Measurements from ENCODE around the gene MNAT1. TPM values are rescaled to one million over a fixed set of nuclear protein-coding genes. Genes with fewer than 3 reads are reported as not detected.

MNAT1 gene
- total and polyA plus RNA-seq, 2 experiments from 2014 or later, result 51.6 to 85.0 TPM

GRCh38 chr14:60721326-60722106 lies 13.0 kb upstream of the MNAT1 start (continued):
- TF ChIP-seq NANOG (IDR thresholded peaks at IDR 0.05; ENCODE audit: borderline replicate concordance), result no peak
- TF ChIP-seq ZNF462 (CRISPR knock-in tag; IDR thresholded peaks at IDR 0.05), result no peak
- no peak for TF ChIP-seq EZH2phosphoT487 (IDR thresholded peaks at IDR 0.05; ENCODE audit: unreplicated experiment)

GRCh38 chr14:60722107-60722356 lies 12.5 kb upstream of the MNAT1 start:
- Histone ChIP-seq H3K4me3 (peak overlapping the region; percentile 97), H3K4me2 (peak overlapping the region; percentile 99), H2AFZ (no peak overlapping the region), H3F3A (replicated peaks; ENCODE audit: low read depth) (peaks cover 3% of the 10 kb centered on the region; the same call in 1 of the 2 replicates), H3K4me1 (ENCODE audit: insufficient read depth) (peaks cover 25% of the 10 kb centered on the region), H3K36me3 (ENCODE audit: insufficient read depth) (peaks cover 30% of the 10 kb centered on the region), H3K27ac (ENCODE audit: low read depth) (peak overlapping the region; percentile 93), H3K27me3 (ENCODE audit: insufficient read depth) (peaks cover 6% of the 10 kb centered on the region), H3K79me2 (replicated peaks; ENCODE audit: insufficient read depth) (peaks cover 63% of the 10 kb centered on the region), H4K20me1 (replicated peaks; ENCODE audit: insufficient read depth) (peaks cover 31% of the 10 kb centered on the region), H3K9me2 (ENCODE audit: insufficient read depth) (no peaks in the 10 kb centered on the region)
- peaks cover 29% of the 10 kb centered on the region for H3K4me1 Mint-ChIP-seq
- H3K9me3 Mint-ChIP-seq, result 0 out of 3 replicates have a peak, but pooled peaks cover 2% of the 10 kb centered on the region
- H3K27ac Mint-ChIP-seq, result peak overlapping the region; percentile 77; the same call in 1 of the 2 replicates
- TF ChIP-seq ZNF331 (CRISPR knock-in tag; IDR thresholded peaks at IDR 0.05; ENCODE audit: low read depth), result no peak
- no peak for TF ChIP-seq EZH2 (IDR thresholded peaks at IDR 0.05; ENCODE audit: low read depth, unreplicated experiment)
- TF ChIP-seq NANOG (IDR thresholded peaks at IDR 0.05; ENCODE audit: borderline replicate concordance), result no peak
- TF ChIP-seq EZH2phosphoT487 (IDR thresholded peaks at IDR 0.05; ENCODE audit: unreplicated experiment), result no peak
- TF ChIP-seq STAT1 (IDR thresholded peaks at IDR 0.05; ENCODE audit: unreplicated experiment), result no peak
- TF ChIP-seq CREB1 (CRISPR knock-in tag; IDR thresholded peaks at IDR 0.05; ENCODE audit: low read depth), result no peak
- no peak for TF ChIP-seq ZNF462 (CRISPR knock-in tag; IDR thresholded peaks at IDR 0.05)
- TF ChIP-seq POLR2AphosphoS5 (IDR thresholded peaks at IDR 0.05; ENCODE audit: low read depth), result no peak
- peaks cover 42% of the 10 kb centered on the region for H3K36me3 Mint-ChIP-seq (ENCODE audit: low read depth)
- no peak for ATAC-seq
- peaks cover 13% of the 10 kb centered on the region for H3K27me3 Mint-ChIP-seq (ENCODE audit: insufficient read depth, low read depth, poor library complexity)
- H3K4me3 Mint-ChIP-seq, result peak overlapping the region; percentile 91
- DNase-seq (ENCODE audit: low spot score), result no peak
